Esophagus muscularis mucosa (tissue), 4 donors: ENCODE results near the gene RIC3. TPM values are rescaled to one million over a fixed set of nuclear protein-coding genes. Genes with fewer than 3 reads are reported as not detected.

ENCODE experiments used
- DNase-seq: peaks from one replicate; pipeline ENCODE4 v3.0.0-alpha.2; 2017; ENCODE audit errors: extremely low spot score
- H3K27ac ChIP-seq, 4 donors: fragments of 200-600 bp; sonication (generic); replicated peaks in 1 of 4; 1 replicate in 3 of 4; 2 replicates in 1 of 4; pipeline ENCODE4 v1.5.1; 2016 to 2019; ENCODE audit warnings: mild to moderate bottlenecking in 1 of 4
- H3K27me3 ChIP-seq, 4 donors: fragments of 200-600 bp; sonication (generic); one replicate each; pipeline versions ENCODE4 v1.5.1 to v1.6.0; 2016 to 2019
- H3K36me3 ChIP-seq, 4 donors: fragments of 200-600 bp; sonication (generic); one replicate each; pipeline ENCODE4 v1.5.1; 2016 to 2019
- H3K4me1 ChIP-seq, 4 donors: fragments of 200-600 bp; sonication (generic); one replicate each; pipeline ENCODE4 v1.5.1; 2016 to 2019
- H3K4me3 ChIP-seq, 4 donors: fragments of 200-600 bp; sonication (generic); 1 replicate in 2 of 4; 2 replicates in 2 of 4; pipeline ENCODE4 v1.5.1; 2016 to 2019; ENCODE audit warnings: mild to moderate bottlenecking in 4 of 4, moderate library complexity in 1 of 4
- H3K9me3 ChIP-seq, 4 donors: fragments of 200-600 bp; sonication (generic); 1 replicate in 3 of 4; 2 replicates in 1 of 4; pipeline ENCODE4 v1.5.1; 2016 to 2019
- EP300 ChIP-seq: sonication (generic); formaldehyde crosslinking; IDR thresholded peaks from one replicate; pipeline ENCODE4 v1.6.1; 2017; ENCODE audit warnings: antibody characterized with exemption
- POLR2A ChIP-seq: fragments of 450-650 bp; IDR thresholded peaks from one replicate; pipeline ENCODE4 v1.6.1; 2017; ENCODE audit warnings: antibody characterized with exemption, moderate library complexity, mild to moderate bottlenecking, low read depth
- POLR2AphosphoS5 ChIP-seq, 2 donors: sonication (generic); formaldehyde crosslinking; IDR thresholded peaks; one replicate each; pipeline ENCODE4 v1.6.1; 2017; ENCODE audit warnings: antibody characterized with exemption in 2 of 2
- WGBS: methylation state at CpG from one replicate; pipeline ENCODE4 v1.1.5; 2018; 5-methylcytosine and 5-hydroxymethylcytosine counted together
- intact Hi-C: fragments of 100-400 bp; cut with DNase I; formaldehyde crosslinking; loops from one replicate; pipeline ENCODE4 v1.15.1; 2023
- total RNA-seq, 4 donors: library from RNA; depleted of rRNA; stranded (reverse); fragments of >200 nt; gene quantifications; one replicate each; pipeline versions ENCODE4 v1.1.0 to v1.2.1, GENCODE V29; 2016
- TF ChIP-seq, protein P1 (sequence below), 3 experiments: fragments of 200-600 bp in 2 of 3; fragments of 450-650 bp in 1 of 3; sonication (generic) in 2 of 3; IDR thresholded peaks; one replicate each; pipeline ENCODE4 v1.5.1; 2017 to 2019; ENCODE audit warnings: antibody characterized with exemption in 3 of 3, mild to moderate bottlenecking in 2 of 3, moderate library complexity in 1 of 3

The RIC3 gene
- total RNA-seq, 4 donors from 2014 or later: 12.8 to 19.9 (median 17.1) TPM

- H3K27me3 ChIP-seq: no peaks in the 10 kb centered on the region
- H3K4me3 ChIP-seq: no peak overlapping the region
- WGBS: 83% methylated on average over 3 of the region's 4 CpGs
- no peak for TF ChIP-seq POLR2AphosphoS5 (IDR thresholded peaks at IDR 0.05)
- TF ChIP-seq, protein P1, sequence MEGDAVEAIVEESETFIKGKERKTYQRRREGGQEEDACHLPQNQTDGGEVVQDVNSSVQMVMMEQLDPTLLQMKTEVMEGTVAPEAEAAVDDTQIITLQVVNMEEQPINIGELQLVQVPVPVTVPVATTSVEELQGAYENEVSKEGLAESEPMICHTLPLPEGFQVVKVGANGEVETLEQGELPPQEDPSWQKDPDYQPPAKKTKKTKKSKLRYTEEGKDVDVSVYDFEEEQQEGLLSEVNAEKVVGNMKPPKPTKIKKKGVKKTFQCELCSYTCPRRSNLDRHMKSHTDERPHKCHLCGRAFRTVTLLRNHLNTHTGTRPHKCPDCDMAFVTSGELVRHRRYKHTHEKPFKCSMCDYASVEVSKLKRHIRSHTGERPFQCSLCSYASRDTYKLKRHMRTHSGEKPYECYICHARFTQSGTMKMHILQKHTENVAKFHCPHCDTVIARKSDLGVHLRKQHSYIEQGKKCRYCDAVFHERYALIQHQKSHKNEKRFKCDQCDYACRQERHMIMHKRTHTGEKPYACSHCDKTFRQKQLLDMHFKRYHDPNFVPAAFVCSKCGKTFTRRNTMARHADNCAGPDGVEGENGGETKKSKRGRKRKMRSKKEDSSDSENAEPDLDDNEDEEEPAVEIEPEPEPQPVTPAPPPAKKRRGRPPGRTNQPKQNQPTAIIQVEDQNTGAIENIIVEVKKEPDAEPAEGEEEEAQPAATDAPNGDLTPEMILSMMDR (IDR thresholded peaks at IDR 0.05): peak in 1 of 3 experiments; percentile 12
- no peak for TF ChIP-seq EP300
- intact Hi-C loops: no loop called here
- H3K4me1 ChIP-seq: peaks cover 40 to 54% (median 51%) of the 10 kb centered on the region in 4 donors
- no peak overlapping the region for H3K27ac ChIP-seq
- DNase-seq: no peak
- no peaks in the 10 kb centered on the region for H3K36me3 ChIP-seq
- H3K9me3 ChIP-seq: no peaks in the 10 kb centered on the region
Measured at GRCh38 chr11:8087185-8087584, 81.6 kb downstream of the RIC3 start.

GRCh38 chr11:8086571-8086970 is 82.3 kb downstream of the RIC3 start:
- H3K27me3 ChIP-seq: no peaks in the 10 kb centered on the region
- peak overlapping the region in 3 of 4 donors; percentile 19 to 49 (median 48) for H3K27ac ChIP-seq
- 83% methylated on average over 7 of the region's 7 CpGs for WGBS
- no peaks in the 10 kb centered on the region for H3K36me3 ChIP-seq
- no peak overlapping the region for H3K4me3 ChIP-seq
- DNase-seq: no peak
- H3K9me3 ChIP-seq: no peaks in the 10 kb centered on the region
- H3K4me1 ChIP-seq: peaks cover 45 to 59% (median 57%) of the 10 kb centered on the region in 4 donors
- TF ChIP-seq POLR2A: no peak
- TF ChIP-seq, protein P1 (IDR thresholded peaks at IDR 0.05): no peak
- no peak for TF ChIP-seq POLR2AphosphoS5 (IDR thresholded peaks at IDR 0.05)
- no peak for TF ChIP-seq EP300
- intact Hi-C loops: no loop called here

GRCh38 chr11:8086001-8086479 is 82.8 kb downstream of the RIC3 start:
- Histone ChIP-seq H3K36me3 (no peaks in the 10 kb centered on the region), H3K4me3 (no peak overlapping the region), H3K9me3 (no peaks in the 10 kb centered on the region), H3K4me1 (peaks cover 48 to 63% (median 60%) of the 10 kb centered on the region in 4 donors), H3K27me3 (no peaks in the 10 kb centered on the region), H3K27ac (peak overlapping the region in 3 of 4 donors; percentile 19 to 49 (median 48))
- WGBS: 52% methylated on average over 8 of the region's 8 CpGs
- intact Hi-C loops: no loop called here
- TF ChIP-seq EP300 (no peak), POLR2A (no peak), POLR2AphosphoS5 (IDR thresholded peaks at IDR 0.05) (peak in 1 of 2 donors; percentile 31)
- TF ChIP-seq, protein P1 (IDR thresholded peaks at IDR 0.05): peak in 1 of 3 experiments; percentile 17
- no peak for DNase-seq

GRCh38 chr11:8085011-8085645 is 83.7 kb downstream of the RIC3 start:
- 88% methylated on average over 8 of the region's 11 CpGs for WGBS
- Histone ChIP-seq H3K4me1 (peaks cover 55 to 70% (median 63%) of the 10 kb centered on the region in 4 donors), H3K27me3 (no peaks in the 10 kb centered on the region), H3K4me3 (no peak overlapping the region), H3K36me3 (no peaks in the 10 kb centered on the region), H3K27ac (peak overlapping the region in 2 of 4 donors; percentile 48 to 49), H3K9me3 (no peaks in the 10 kb centered on the region)
- intact Hi-C loops: no loop called here
- TF ChIP-seq, protein P1 (IDR thresholded peaks at IDR 0.05): no peak
- TF ChIP-seq POLR2AphosphoS5 (IDR thresholded peaks at IDR 0.05) (no peak), POLR2A (no peak), EP300 (no peak)
- DNase-seq: no peak
